ENCODE data around the gene REN.

REN gene

DNA sequence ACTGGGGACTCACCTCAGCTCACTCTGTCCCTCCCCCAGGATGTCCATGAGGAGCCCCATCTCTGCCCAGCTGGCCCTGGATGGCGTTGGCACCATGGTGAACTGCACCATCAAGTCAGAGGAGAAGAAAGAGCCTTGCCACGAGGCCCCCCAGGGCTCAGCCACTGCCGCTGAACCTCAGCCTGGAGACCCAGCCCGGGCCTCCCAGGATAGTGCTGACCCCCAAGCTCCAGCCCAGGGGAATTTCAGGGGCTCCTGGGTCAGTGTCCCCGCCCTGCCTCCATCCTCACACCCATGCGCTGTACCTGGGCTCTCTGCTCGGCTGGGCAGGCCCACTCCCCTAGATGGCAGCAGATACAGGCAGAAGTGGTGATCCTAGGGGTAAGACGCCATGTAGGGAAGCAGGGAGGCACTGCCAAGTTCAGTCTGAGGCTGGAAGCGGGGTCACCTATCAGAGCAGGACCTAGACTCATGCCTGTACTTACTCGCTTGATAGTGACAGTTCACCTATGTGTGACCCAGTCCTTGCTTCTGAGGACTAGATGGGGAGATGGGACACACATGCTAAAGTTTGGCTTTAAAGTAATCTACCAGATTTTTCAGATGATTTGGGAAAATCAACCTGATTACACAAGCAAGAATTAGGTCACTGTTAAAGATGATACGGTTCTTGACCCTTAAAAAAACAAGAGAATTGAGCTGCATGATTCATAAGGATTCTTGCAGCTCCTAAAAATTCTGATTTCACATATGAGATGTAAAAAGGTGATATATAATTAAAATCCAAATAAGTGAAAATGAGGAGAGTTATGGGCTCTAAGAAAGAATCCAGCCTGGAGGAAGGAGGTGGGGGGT, 53.0 kb downstream of the REN start:
- H3K36me3 ChIP-seq (ENCODE audit: control insufficient read depth, low read depth, low read length), result peaks cover 29% of the 10 kb centered on the region
- no peak overlapping the region for H3K27ac ChIP-seq (ENCODE audit: low read length)
- peaks cover 25% of the 10 kb centered on the region for H3K4me1 ChIP-seq (ENCODE audit: control insufficient read depth, low read depth, low read length)
- no peaks in the 10 kb centered on the region for H3K9me3 ChIP-seq (ENCODE audit: control insufficient read depth, low read depth, low read length)
- no peak overlapping the region for H3K4me3 ChIP-seq (ENCODE audit: low read length)
- H3K9ac ChIP-seq (ENCODE audit: low read length), result no peak overlapping the region
- no peaks in the 10 kb centered on the region for H3K27me3 ChIP-seq (ENCODE audit: control insufficient read depth, insufficient read depth, low read length)

DNA sequence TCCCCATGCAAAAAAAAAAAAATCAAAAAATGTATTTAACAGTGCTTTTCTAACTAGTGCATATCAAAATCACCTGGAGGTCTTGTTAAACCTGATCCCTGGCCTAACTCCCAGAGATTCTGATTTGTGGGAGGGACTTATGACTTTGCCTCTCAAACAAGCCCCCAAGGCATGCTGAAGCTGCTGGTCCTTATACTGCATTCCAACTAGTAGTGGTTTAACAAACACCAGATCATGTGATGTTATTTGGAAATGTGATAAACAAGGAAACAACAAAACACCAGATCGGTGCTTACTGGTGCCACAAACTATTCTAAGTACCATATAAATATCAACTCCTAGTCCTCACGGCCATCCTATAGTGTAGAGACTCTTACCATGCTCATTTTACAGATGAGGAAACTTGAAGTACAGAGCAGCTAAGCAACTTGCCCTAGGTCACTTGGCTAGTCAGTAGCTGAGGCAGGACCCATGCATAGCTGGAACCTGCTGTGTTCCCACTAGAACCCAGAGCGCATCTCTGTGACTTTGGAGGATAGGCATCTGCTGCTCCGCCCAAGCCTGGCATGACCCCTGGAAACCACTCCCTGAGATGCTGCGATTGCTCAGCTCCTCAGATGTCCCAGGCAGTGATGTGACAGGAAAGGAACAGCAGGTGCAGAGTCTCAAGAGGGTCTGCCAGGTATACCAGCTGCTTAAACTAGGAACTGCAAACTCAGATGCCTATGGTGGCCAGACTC, 55.1 kb downstream of the REN start:
- H3K36me3 ChIP-seq (ENCODE audit: control insufficient read depth, low read depth, low read length), result peaks cover 11% of the 10 kb centered on the region
- no peaks in the 10 kb centered on the region for H3K27me3 ChIP-seq (ENCODE audit: control insufficient read depth, insufficient read depth, low read length)
- peaks cover 41% of the 10 kb centered on the region for H3K4me1 ChIP-seq (ENCODE audit: control insufficient read depth, low read depth, low read length)
- no peaks in the 10 kb centered on the region for H3K9me3 ChIP-seq (ENCODE audit: control insufficient read depth, low read depth, low read length)
- H3K27ac ChIP-seq (ENCODE audit: low read length), result no peak overlapping the region
- H3K9ac ChIP-seq (ENCODE audit: low read length), result no peak overlapping the region
- H3K4me3 ChIP-seq (ENCODE audit: low read length), result no peak overlapping the region

- Histone ChIP-seq H3K27me3 (ENCODE audit: control insufficient read depth, insufficient read depth, low read length) (no peaks in the 10 kb centered on the region), H3K9ac (ENCODE audit: low read length) (peak overlapping the region; percentile 40)
Observed at GRCh38 chr1:204108312-204109141, 57.6 kb downstream of the REN start.

DNA sequence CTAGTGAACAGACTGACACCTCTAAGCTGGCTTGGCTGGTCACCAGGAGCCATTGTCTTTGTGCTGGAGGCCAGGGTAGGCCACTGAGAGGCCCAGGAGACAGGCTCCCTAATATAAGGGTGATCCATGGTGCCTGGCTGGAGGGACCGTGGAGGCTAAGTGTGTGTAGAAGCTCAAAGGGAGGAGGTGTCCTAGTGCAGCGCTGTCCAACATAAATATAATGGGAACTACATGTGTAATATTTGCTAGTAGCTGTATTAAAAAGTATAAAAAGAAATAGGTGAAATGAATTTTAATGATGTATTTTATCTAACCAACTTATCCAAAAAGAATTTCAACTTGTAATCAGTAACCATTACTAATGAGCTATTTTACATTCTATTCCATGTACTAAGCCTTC, 58.2 kb downstream of the REN start:
- no peaks in the 10 kb centered on the region for H3K27me3 ChIP-seq (ENCODE audit: control insufficient read depth, insufficient read depth, low read length)
- no peaks in the 10 kb centered on the region for H3K9me3 ChIP-seq (ENCODE audit: control insufficient read depth, low read depth, low read length)
- H3K4me3 ChIP-seq (ENCODE audit: low read length), result peak overlapping the region; percentile 50
- H3K4me1 ChIP-seq (ENCODE audit: control insufficient read depth, low read depth, low read length), result peaks cover 62% of the 10 kb centered on the region
- peak overlapping the region; percentile 76 for H3K27ac ChIP-seq (ENCODE audit: low read length)
- no peaks in the 10 kb centered on the region for H3K36me3 ChIP-seq (ENCODE audit: control insufficient read depth, low read depth, low read length)
- peak overlapping the region; percentile 40 for H3K9ac ChIP-seq (ENCODE audit: low read length)

More at GRCh38 chr1:204108312-204109141, 57.6 kb downstream of the REN start:
- H3K4me3 ChIP-seq (ENCODE audit: low read length), result peak overlapping the region; percentile 50
- H3K9me3 ChIP-seq (ENCODE audit: control insufficient read depth, low read depth, low read length), result no peaks in the 10 kb centered on the region
- peaks cover 58% of the 10 kb centered on the region for H3K4me1 ChIP-seq (ENCODE audit: control insufficient read depth, low read depth, low read length)
- H3K36me3 ChIP-seq (ENCODE audit: control insufficient read depth, low read depth, low read length), result no peaks in the 10 kb centered on the region
- peak overlapping the region; percentile 76 for H3K27ac ChIP-seq (ENCODE audit: low read length)

GRCh38 chr1:204106825-204107224, 59.3 kb downstream of the REN start:
- Histone ChIP-seq H3K4me3 (ENCODE audit: low read length) (no peak overlapping the region), H3K36me3 (ENCODE audit: control insufficient read depth, low read depth, low read length) (no peaks in the 10 kb centered on the region), H3K9me3 (ENCODE audit: control insufficient read depth, low read depth, low read length) (no peaks in the 10 kb centered on the region), H3K4me1 (ENCODE audit: control insufficient read depth, low read depth, low read length) (peaks cover 72% of the 10 kb centered on the region), H3K27ac (ENCODE audit: low read length) (no peak overlapping the region), H3K27me3 (ENCODE audit: control insufficient read depth, insufficient read depth, low read length) (no peaks in the 10 kb centered on the region), H3K9ac (ENCODE audit: low read length) (no peak overlapping the region)

DNA sequence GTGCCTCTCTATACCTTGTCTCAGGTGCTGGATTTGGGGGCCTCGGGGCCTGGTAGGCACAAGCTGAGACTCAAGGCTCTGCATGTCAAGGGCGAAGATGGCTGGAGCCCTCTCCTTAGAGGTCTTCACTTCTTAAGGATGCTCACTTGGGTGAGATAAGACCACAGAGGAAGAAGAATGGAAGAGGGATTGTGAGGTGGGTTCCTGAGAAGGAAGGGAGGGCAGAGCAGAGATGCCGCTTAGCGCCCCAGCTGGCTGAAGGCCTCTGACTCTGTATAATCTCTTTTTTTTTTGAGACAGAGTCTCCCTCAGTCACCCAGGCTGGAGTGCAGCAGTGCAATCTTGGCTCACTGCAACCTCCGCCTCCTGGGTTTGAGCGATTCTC, 61.0 kb downstream of the REN start:
- H3K27me3 ChIP-seq (ENCODE audit: control insufficient read depth, insufficient read depth, low read length), result no peaks in the 10 kb centered on the region
- no peaks in the 10 kb centered on the region for H3K36me3 ChIP-seq (ENCODE audit: control insufficient read depth, low read depth, low read length)
- H3K4me3 ChIP-seq (ENCODE audit: low read length), result no peak overlapping the region
- peaks cover 74% of the 10 kb centered on the region for H3K4me1 ChIP-seq (ENCODE audit: control insufficient read depth, low read depth, low read length)
- no peak overlapping the region for H3K27ac ChIP-seq (ENCODE audit: low read length)
- H3K9ac ChIP-seq (ENCODE audit: low read length), result no peak overlapping the region
- no peaks in the 10 kb centered on the region for H3K9me3 ChIP-seq (ENCODE audit: control insufficient read depth, low read depth, low read length)
